ENCODE results near the gene NR2F1. TPM values are rescaled to one million over a fixed set of nuclear protein-coding genes. Genes with fewer than 3 reads are reported as not detected.
A peak's percentile ranks its signal among the peaks of the same experiment; 100 is the strongest.

Gene NR2F1
- total RNA-seq, 2 donors from 2014 or later = not detected

DNA sequence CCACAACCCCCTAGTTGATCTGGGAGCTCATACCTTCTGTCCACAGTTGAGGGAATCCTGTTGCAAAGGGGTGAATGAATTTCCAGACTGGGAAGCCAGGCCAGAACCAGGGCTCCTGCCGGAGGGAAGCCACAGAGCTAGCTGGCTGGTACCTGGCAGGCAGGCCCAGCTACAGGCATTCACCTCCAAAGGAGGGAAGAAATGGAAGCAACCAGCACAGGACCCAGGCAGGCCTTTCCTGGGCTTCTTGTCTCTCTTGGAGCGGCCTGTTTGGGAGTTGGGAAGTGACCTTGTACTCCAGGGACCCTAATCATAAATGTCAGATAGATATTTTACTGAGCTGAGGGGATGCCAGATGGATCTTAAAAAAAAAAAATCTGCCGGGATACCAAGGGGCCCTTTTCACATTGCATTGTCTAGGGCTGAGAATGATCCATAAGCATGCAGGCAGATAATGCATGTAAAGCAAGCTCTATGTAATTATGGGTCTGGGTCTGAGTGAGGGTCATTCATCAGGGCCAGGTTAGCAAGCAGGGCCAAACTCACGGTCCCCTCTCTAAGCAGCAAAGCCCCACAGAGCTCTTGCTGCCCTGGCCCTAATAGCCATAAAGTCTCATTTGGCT lies 8.4 kb downstream of the NR2F1 start:
- H3K27ac Mint-ChIP-seq = no peak overlapping the region
- no peak for DNase-seq
- peaks cover 2% of the 10 kb centered on the region for H3K36me3 Mint-ChIP-seq (ENCODE audit: low read depth)

DNA sequence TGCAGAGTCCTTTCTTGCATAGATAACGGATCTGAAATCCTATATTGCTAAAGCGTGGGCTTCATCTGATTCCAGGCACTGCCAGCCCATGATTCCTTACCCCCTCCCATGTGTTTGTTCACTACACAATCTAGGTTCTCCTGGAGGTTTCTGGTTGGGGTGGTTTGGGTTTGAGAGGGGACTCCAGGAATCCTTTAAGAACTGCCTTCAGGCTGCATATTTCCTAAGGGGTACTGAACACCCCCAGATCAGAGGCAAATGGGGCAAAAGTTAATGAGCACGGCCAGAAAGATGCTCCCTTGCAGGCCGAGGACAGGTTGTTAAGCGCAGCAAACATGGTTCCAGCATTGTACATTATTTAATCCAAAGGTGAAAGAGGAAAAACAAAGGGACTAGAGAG lies 9.9 kb downstream of the NR2F1 start:
- Mint-ChIP-seq H3K4me3 (no peak overlapping the region), H3K27ac (no peak overlapping the region), H3K36me3 (ENCODE audit: low read depth) (peaks cover 2% of the 10 kb centered on the region), H3K27me3 (peaks cover 94% of the 10 kb centered on the region), H3K4me1 (no peaks in the 10 kb centered on the region)
- ATAC-seq (no peak), DNase-seq (no peak)
- H3K9me3 ChIP-seq (ENCODE audit: control insufficient read depth, low read length, poor library complexity, severe bottlenecking) = peaks cover 5% of the 10 kb centered on the region

More for the DNA sequence above, 8.4 kb downstream of the NR2F1 start:
- H3K9me3 ChIP-seq (ENCODE audit: control insufficient read depth, low read length, poor library complexity, severe bottlenecking) = peaks cover 5% of the 10 kb centered on the region
- Mint-ChIP-seq H3K4me1 (no peaks in the 10 kb centered on the region), H3K27me3 (peaks cover 91% of the 10 kb centered on the region), H3K4me3 (no peak overlapping the region)
- no peak for ATAC-seq

DNA sequence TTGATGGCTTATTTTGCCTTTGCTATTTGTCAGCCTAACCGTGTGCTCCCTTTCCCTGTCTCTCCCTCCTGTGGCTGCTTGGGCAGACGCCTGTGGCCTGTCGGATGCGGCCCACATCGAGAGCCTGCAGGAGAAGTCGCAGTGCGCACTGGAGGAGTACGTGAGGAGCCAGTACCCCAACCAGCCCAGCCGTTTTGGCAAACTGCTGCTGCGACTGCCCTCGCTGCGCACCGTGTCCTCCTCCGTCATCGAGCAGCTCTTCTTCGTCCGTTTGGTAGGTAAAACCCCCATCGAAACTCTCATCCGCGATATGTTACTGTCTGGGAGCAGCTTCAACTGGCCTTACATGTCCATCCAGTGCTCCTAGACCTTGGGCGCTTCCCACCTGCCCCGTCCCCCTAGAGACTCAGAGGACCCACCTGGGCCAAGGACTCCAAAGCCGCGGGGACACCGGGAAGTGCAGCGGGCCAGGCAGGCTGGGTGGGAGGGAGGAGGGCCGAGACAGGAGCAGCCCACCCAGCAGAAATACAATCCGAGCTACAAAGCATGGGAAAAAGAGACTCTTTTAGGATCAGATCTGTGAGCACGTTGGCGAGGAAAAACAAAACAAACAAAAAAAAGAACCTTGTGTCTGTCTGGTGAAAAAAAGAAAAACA lies 10.6 kb downstream of the NR2F1 start:
- Mint-ChIP-seq H3K4me3 (no peak overlapping the region), H3K4me1 (no peaks in the 10 kb centered on the region), H3K27me3 (peaks cover 90% of the 10 kb centered on the region), H3K36me3 (ENCODE audit: low read depth) (peaks cover 2% of the 10 kb centered on the region), H3K27ac (no peak overlapping the region)
- DNase-seq (no peak), ATAC-seq (no peak)
- peaks cover 5% of the 10 kb centered on the region for H3K9me3 ChIP-seq (ENCODE audit: control insufficient read depth, low read length, poor library complexity, severe bottlenecking)

DNA sequence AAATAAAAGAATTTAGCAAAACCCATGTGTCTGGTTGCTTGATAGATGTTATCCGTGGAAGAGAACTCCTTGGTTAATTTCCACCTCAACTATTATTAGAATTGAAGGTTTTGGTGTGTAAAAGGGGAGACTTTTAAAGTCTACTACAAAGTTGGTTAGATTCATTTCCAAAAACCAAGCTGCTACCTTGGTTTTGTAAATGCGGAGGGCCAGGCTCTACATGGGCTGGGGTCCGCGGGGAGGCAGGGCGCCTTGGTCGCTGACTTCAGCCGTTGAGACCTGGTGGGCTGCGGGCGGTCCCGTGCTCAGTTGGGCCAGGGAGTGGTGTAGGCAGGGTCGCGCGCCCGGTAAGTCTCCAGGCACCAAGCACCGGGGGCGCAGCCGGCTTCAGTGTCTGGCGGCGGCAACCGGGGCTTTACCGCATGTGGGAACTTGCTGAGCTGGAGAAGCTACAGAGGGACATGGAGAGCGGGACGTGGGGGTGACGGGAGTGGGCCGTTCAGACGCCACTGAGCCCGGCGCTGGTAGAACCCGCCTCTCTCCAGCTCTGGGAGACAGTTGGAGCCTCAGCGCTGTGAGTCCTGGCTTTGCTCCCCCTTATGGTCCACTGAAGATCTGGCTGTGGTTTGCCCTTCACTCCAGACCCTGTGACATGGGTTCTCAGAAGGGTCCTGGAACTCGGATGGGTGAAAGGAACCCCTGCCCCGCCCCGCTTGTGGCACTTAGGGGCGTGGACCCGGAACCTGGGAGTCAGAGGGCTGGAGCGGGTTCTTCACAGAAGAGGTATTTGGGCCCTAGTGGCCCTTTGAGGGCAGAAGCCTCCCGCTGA lies 11.8 kb downstream of the NR2F1 start:
- no peaks in the 10 kb centered on the region for H3K36me3 Mint-ChIP-seq (ENCODE audit: low read depth)
- peaks cover 78% of the 10 kb centered on the region for H3K27me3 Mint-ChIP-seq
- peaks cover 3% of the 10 kb centered on the region for H3K9me3 ChIP-seq (ENCODE audit: control insufficient read depth, low read length, poor library complexity, severe bottlenecking)
- no peaks in the 10 kb centered on the region for H3K4me1 Mint-ChIP-seq
- peak overlapping the region; percentile 31 for H3K4me3 Mint-ChIP-seq
- no peak for ATAC-seq
- peak overlapping the region; percentile 32 for H3K27ac Mint-ChIP-seq
- DNase-seq = no peak

DNA sequence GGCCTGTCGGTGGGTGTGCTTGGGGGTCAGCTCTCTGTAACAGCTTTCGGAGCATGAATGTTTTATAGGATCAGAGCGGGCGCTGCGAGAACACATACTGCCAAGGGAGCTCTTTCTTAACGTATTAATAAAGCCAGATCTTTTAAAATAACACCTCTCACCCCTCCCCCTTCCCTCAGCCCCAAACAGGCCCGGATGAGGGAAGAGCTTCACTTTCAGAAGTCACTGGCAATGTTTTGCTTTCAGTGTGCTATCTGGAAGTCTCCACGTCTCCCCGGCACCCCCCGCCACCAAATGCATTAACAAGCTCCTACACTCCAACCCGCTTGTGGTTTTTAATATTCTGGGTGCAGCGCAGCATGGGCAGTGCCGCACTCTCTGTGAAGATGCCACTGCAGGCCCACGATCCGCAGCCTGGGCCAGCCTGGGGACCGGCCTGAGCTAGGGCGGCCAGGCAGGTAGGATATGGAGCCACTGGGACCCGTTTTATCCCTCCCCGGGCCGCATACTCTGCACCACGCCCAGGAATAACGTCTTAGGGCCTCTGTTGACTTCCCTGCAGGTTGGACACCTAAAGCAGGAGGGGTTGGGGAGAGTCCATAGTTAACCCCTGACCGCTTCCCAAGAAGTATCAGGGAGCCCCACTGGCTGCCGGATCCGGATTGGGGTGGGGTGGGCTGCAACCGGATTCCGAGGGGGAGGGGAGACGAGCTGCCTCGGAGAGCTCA lies 12.6 kb downstream of the NR2F1 start:
- Mint-ChIP-seq H3K4me1 (no peaks in the 10 kb centered on the region), H3K36me3 (ENCODE audit: low read depth) (no peaks in the 10 kb centered on the region), H3K27me3 (peaks cover 70% of the 10 kb centered on the region), H3K4me3 (peak overlapping the region; percentile 31), H3K27ac (no peak overlapping the region)
- DNase-seq (no peak), ATAC-seq (no peak)
- H3K9me3 ChIP-seq (ENCODE audit: control insufficient read depth, low read length, poor library complexity, severe bottlenecking) = peaks cover 7% of the 10 kb centered on the region

DNA sequence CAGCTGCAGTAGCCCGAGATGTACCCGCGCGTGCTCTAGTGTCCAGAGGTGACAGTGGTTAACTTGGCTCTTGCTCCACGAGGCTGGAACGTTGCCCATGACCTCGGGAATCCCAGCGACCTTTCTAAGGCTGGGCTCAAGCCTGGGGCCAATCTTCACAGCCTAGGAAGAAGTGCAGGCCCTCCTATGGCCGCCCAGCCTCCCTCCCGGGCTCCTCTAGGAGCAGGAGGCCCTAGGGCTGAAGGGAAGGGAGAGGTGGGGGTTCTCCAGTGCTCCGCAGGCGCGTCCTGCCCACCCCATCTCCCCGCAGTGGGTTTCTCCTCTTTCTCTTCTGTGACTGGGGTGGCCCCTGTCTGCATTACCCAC lies 13.3 kb downstream of the NR2F1 start:
- Mint-ChIP-seq H3K36me3 (ENCODE audit: low read depth) (no peaks in the 10 kb centered on the region), H3K27ac (no peak overlapping the region), H3K27me3 (peaks cover 63% of the 10 kb centered on the region), H3K4me1 (no peaks in the 10 kb centered on the region), H3K4me3 (peak overlapping the region; percentile 28)
- H3K9me3 ChIP-seq (ENCODE audit: control insufficient read depth, low read length, poor library complexity, severe bottlenecking) = peaks cover 7% of the 10 kb centered on the region
- DNase-seq (no peak), ATAC-seq (no peak)

DNA sequence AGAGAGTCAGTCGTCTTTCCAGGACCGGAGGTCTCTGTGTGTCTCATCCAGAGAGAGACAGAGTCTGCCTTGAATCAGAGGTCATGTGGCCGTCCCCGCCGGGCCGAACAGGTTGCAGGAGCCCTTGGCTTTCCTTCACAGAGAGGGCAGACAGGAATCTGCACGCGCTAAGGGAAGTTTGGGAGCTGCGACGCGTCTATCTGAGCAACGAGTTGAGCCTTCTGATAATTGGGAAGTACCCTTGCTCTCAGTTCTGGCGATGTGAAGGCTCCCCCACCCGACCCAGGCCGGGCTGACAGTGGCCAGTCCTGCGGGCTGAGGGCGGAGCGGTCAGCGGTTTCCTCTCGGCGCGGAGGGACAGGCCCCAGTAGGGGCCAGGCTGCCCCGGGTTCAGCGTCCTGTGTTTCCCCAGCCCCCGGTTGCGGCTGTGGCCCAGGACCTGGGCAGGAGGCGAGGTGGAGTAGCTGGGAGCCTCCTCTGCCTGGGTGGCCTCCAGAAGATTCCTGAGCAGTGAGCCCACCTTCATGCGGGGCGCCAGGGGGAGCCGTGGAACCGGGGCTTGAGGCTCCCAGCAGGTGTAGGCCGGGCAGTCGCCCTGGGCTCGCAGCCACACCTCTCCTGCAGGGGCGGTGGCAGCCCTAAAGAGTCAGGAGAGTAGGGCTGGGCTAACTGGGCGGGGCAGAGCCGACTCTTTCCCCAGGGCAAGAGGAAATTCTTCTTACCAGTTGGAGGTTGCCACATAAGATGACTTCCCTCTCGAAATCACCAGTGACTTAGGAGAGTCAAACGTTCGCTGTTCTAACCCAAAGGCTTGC lies 13.9 kb downstream of the NR2F1 start:
- Mint-ChIP-seq H3K36me3 (ENCODE audit: low read depth) (no peaks in the 10 kb centered on the region), H3K27ac (no peak overlapping the region), H3K27me3 (peaks cover 57% of the 10 kb centered on the region), H3K4me3 (peak overlapping the region; percentile 28), H3K4me1 (peaks cover under 1% of the 10 kb centered on the region)
- peaks cover 7% of the 10 kb centered on the region for H3K9me3 ChIP-seq (ENCODE audit: control insufficient read depth, low read length, poor library complexity, severe bottlenecking)
- ATAC-seq (no peak), DNase-seq (no peak)

DNA sequence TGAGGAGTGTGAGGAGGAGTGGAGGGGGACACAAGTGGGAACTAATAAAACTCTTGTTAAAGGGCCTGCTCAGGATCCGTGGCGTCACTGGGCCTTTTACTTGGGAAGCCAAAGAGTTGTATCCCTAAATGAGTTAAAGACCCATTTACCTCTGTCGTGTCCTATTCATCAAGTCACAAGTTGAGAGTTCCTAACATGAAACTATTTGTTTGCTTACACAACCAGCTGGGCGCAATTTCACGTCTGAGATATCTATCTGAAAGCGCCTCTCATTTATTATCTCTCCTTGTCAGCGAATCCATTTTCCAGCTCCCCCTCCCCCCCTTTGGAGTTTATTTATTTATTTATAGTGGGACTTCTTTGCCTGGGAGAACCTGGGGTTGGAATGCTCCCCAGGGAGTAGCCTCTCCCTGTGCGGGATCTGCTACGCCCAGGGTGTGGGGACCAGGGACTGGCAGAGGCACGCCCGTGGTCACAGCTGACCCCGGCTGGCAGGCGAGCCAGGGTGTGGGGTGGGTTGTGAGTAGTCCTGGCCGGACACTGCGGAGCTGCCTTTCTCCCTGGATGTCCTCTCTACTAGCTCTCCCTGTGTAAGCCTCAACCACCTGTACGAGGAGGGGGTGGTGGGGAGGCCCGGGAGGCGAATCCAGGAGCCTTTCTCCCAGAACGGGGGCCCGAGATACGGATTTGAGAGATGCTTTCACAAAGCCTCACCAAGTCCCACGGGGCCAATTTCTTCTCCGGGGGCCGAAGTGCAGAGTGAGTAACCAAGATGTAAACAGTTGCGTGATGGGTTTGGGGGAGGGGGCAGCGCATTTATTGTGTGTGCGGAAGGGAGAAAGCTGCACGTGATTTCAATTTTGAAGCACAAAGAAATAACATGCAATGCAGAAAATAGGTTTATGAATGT lies 15.3 kb downstream of the NR2F1 start:
- DNase-seq (no peak), ATAC-seq (no peak)
- Mint-ChIP-seq H3K27me3 (peaks cover 42% of the 10 kb centered on the region), H3K27ac (no peak overlapping the region), H3K36me3 (ENCODE audit: low read depth) (no peaks in the 10 kb centered on the region), H3K4me1 (peaks cover 3% of the 10 kb centered on the region), H3K4me3 (no peak overlapping the region)
- peaks cover 7% of the 10 kb centered on the region for H3K9me3 ChIP-seq (ENCODE audit: control insufficient read depth, low read length, poor library complexity, severe bottlenecking)

DNA sequence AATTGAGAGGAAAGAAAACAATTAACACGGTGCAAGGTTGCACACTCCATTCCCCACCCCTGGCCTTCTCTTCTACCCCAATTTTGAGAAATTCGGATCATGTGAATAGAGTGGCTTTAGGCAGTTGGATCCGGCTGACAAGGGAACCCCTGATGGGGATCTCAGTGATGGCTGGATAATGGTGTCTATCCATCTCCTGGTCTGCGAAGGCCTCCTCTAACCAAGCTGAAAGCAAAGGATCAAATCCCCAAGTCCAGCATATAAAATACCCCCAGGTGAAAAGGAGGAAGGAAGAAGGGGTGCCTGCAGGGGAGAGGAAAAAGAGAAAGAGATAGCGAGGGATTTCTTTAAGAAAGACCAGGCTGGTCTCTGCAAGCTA lies 16.0 kb downstream of the NR2F1 start:
- no peak for ATAC-seq
- no peak for DNase-seq
- peaks cover 7% of the 10 kb centered on the region for H3K9me3 ChIP-seq (ENCODE audit: control insufficient read depth, low read length, poor library complexity, severe bottlenecking)
- Mint-ChIP-seq H3K4me3 (no peak overlapping the region), H3K4me1 (peaks cover 3% of the 10 kb centered on the region), H3K27me3 (peaks cover 36% of the 10 kb centered on the region), H3K36me3 (ENCODE audit: low read depth) (peaks cover 3% of the 10 kb centered on the region), H3K27ac (no peak overlapping the region)

DNA sequence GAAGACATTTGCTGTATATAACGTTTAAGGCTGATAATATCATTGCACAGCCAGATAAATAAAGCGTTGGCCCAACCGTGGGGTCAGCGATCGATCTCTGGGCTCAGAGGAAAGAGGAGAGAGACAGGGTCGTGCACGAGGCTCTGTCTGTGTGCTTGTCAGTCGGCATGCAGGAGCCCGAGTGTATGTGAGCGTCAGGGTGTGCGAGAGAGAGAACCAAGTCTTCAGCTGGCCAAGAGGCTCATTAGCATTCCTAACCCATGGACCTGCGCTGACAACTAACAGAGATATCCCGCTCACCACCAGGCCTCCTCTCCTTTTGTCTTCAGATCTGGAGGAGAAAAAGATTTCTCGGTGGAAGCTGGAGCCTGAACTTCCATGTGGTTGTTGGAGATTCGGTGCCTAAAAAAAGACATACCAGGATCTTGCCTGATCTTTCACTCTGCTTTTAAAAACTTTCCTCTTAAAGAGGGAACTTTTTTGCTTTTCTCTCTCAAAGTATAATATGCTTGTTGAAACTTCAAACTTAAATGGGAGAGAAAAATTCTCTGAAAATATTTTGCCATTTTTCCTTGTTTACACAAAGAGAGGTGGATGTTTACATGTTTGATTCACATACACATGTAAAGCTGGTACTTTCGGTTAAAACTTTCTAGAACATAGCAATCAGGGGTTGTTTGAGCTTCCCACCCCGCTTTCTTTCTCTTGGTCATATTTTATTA lies 16.5 kb downstream of the NR2F1 start:
- ATAC-seq = no peak
- peaks cover 32% of the 10 kb centered on the region for H3K27me3 Mint-ChIP-seq

DNA sequence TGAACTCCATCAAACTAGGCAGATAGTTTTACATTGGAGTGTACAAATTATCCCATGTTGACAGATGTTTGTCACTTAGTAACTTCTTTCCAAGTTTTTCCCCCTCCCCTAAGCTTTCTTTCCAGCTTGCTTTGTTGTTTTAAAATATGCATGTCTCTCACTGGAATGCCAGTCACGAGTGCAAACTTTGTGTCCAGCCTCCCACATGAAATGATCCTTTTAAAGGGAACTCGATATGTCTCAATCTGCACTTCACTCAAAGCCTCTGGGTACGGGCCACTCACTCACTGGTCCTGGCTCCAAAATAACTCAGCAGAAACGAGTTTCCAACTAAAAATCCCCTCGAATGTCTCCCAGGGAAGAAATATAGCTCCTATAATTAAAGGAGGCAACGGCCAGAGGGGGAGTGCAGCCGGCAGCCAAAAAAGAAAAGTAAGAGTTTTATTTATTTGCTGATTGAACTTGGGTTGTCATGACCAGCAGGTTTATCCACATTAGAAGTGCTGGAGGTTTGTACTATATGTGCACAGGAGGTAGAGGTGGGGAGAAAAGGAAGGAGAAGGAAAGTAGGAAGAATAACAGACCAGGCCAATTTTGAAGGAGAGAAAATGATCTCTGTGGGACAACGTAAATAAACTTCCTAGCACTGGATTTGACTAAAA lies 17.5 kb downstream of the NR2F1 start:
- Mint-ChIP-seq H3K27me3 (peaks cover 32% of the 10 kb centered on the region), H3K27ac (no peak overlapping the region), H3K4me1 (peaks cover 6% of the 10 kb centered on the region), H3K4me3 (no peak overlapping the region), H3K36me3 (ENCODE audit: low read depth) (peaks cover 7% of the 10 kb centered on the region)
- no peak for DNase-seq
- no peak for ATAC-seq
- peaks cover 7% of the 10 kb centered on the region for H3K9me3 ChIP-seq (ENCODE audit: control insufficient read depth, low read length, poor library complexity, severe bottlenecking)

More for the DNA sequence above, 16.5 kb downstream of the NR2F1 start:
- Mint-ChIP-seq H3K36me3 (ENCODE audit: low read depth) (peaks cover 3% of the 10 kb centered on the region), H3K4me3 (no peak overlapping the region), H3K4me1 (peaks cover 3% of the 10 kb centered on the region), H3K27ac (no peak overlapping the region)
- DNase-seq = no peak
- peaks cover 7% of the 10 kb centered on the region for H3K9me3 ChIP-seq (ENCODE audit: control insufficient read depth, low read length, poor library complexity, severe bottlenecking)

All from T-helper 17 cell (primary cell).